HepG2 (cell line): ENCODE results near the gene C14orf119. TPM values are rescaled to one million over a fixed set of nuclear protein-coding genes. Genes with fewer than 3 reads are reported as not detected.

Source experiments
- AHR ChIP-seq: IDR thresholded peaks from 2 replicates; pipeline ENCODE4 v1.6.1; 2018; ENCODE audit warnings: missing genetic modification reagents, missing compliant biosample characterization
- GLMP ChIP-seq: sonication (generic); formaldehyde crosslinking; IDR thresholded peaks from 2 replicates; pipeline ENCODE4 v1.9.0; 2021; ENCODE audit warnings: missing genetic modification reagents, mild to moderate bottlenecking, borderline replicate concordance
- KDM1A ChIP-seq: IDR thresholded peaks from 2 replicates; pipeline ENCODE4 v1.6.1; 2016; ENCODE audit warnings: missing compliant biosample characterization
- NFIC ChIP-seq: IDR thresholded peaks from 2 replicates; pipeline ENCODE4 v1.6.1; 2012; ENCODE audit warnings: mild to moderate bottlenecking, low read length, inconsistent platforms
- PCBP1 ChIP-seq: fragments of 200-400 bp; formaldehyde crosslinking; IDR thresholded peaks from 2 replicates; pipeline ENCODE4 v1.6.1; 2017; ENCODE audit warnings: mild to moderate bottlenecking, low read depth, low read length, borderline replicate concordance
- RBM39 ChIP-seq: fragments of 200-400 bp; formaldehyde crosslinking; IDR thresholded peaks from one replicate; pipeline ENCODE4 v1.6.1; 2018; ENCODE audit warnings: antibody characterized with exemption, mild to moderate bottlenecking, low read depth, low read length; ENCODE audit not compliant: poor library complexity, severe bottlenecking
- TRIM22 ChIP-seq: fragments of 450-650 bp; IDR thresholded peaks from 2 replicates; pipeline ENCODE4 v1.6.1; 2017
- ZBTB14 ChIP-seq: sonication (generic); formaldehyde crosslinking; IDR thresholded peaks from 2 replicates; pipeline ENCODE4 v1.4.0; 2020; ENCODE audit warnings: missing genetic modification reagents
- ZNF143 ChIP-seq: sonication (generic); formaldehyde crosslinking; IDR thresholded peaks from 2 replicates; pipeline ENCODE4 v1.4.0; 2020; ENCODE audit warnings: missing genetic modification reagents
- ZNF513 ChIP-seq: sonication (generic); formaldehyde crosslinking; conservative IDR thresholded peaks from 2 replicates; pipeline ENCODE4 v1.5.0; 2020; ENCODE audit warnings: missing genetic modification reagents
- ZNF687 ChIP-seq: sonication (generic); formaldehyde crosslinking; IDR thresholded peaks from 2 replicates; pipeline ENCODE4 v1.5.1; 2020; ENCODE audit warnings: mild to moderate bottlenecking, missing genetic modification reagents, moderate library complexity
- ZNF709 ChIP-seq: sonication (generic); formaldehyde crosslinking; IDR thresholded peaks from 2 replicates; pipeline ENCODE4 v1.5.0; 2020; ENCODE audit warnings: mild to moderate bottlenecking, missing genetic modification reagents
- ZNF780A ChIP-seq: sonication (generic); formaldehyde crosslinking; IDR thresholded peaks from 2 replicates; pipeline ENCODE4 v1.8.0; 2022; ENCODE audit warnings: mild to moderate bottlenecking, missing genetic modification reagents, moderate library complexity
- polyA plus RNA-seq, 8 experiments: library from polyadenylated mRNA; depleted of rRNA in 3 of 8; stranded (reverse) in 7 of 8; unstranded in 1 of 8; fragments of >200 nt; fragmentation: Illumina TruSeq in 4 of 8; extraction: Trizol in 4 of 8; gene quantifications; 2 replicates each; pipeline versions ENCODE4 v1.2.1 to v1.2.3, GENCODE V29; 2011 to 2016; ENCODE audit warnings: low read depth in 4 of 8, missing spikeins in 1 of 8, mixed read lengths in 1 of 8; ENCODE audit not compliant: insufficient read depth in 1 of 8
- total RNA-seq, 5 experiments: library from RNA; depleted of rRNA; stranded (reverse); fragments of >200 nt; fragmentation: Illumina TruSeq; extraction: Trizol; gene quantifications; 2 replicates each; pipeline ENCODE4 v1.2.3, GENCODE V29; 2016; ENCODE audit warnings: low read depth in 1 of 5

Gene C14orf119
- total and polyA plus RNA-seq, 2 of the 13 experiments (the other 11 are each of a cell fraction or from before 2014, with no cell fraction given), result 117 to 206 TPM

GRCh38 chr14:23057757-23058653, 37.3 kb upstream of the C14orf119 start (continued):
- no peak for TF ChIP-seq GLMP
- 0 out of 2 replicates have a peak, but pooled peaks have one; percentile 41 for TF ChIP-seq ZNF780A (CRISPR knock-in tag)
- 0 out of 2 replicates have a peak, but pooled peaks have one; percentile 78 for TF ChIP-seq ZNF513 (CRISPR knock-in tag)
- TF ChIP-seq ZNF709, result peak; percentile 67; the same call in 1 of the 2 replicates
- no peak for TF ChIP-seq TRIM22
- TF ChIP-seq ZNF687 (CRISPR knock-in tag), result peak; percentile 89
- peak; percentile 70; the same call in 1 of the 2 replicates for TF ChIP-seq PCBP1
- no peak for TF ChIP-seq NFIC
- TF ChIP-seq AHR (CRISPR knock-in tag), result no peak; the same call in 1 of the 2 replicates
- TF ChIP-seq KDM1A (CRISPR knock-in tag), result peak; percentile 54; the same call in 1 of the 2 replicates
- TF ChIP-seq RBM39, result peak; percentile 94
- TF ChIP-seq ZNF143 (CRISPR knock-in tag), result no peak; the same call in 1 of the 2 replicates
- TF ChIP-seq ZBTB14 (CRISPR knock-in tag), result peak; percentile 58; the same call in 1 of the 2 replicates
